B cell (primary cell): Measurements from ENCODE around the gene BLID. TPM values are rescaled to one million over a fixed set of nuclear protein-coding genes. Genes with fewer than 3 reads are reported as not detected.

Source experiments
- ATAC-seq: fragments of 200-7000 bp; cut with Tn5 transposase; one replicate; pipeline ENCODE4 v1.10.0; 2021; ENCODE audit warnings: low read depth, mild to moderate bottlenecking, moderate number of reproducible peaks, moderate library complexity
- CTCF ChIA-PET: fragments of 350-600 bp; sonication (Branson Sonifier 250); formaldehyde crosslinking; loops from one replicate; lab custom pipeline; 2021; ENCODE audit warnings: antibody characterized with exemption, inconsistent platforms; lab: Charles Lee
- POLR2A ChIA-PET: fragments of 350-600 bp; sonication (Branson Sonifier 250); formaldehyde crosslinking; loops from one replicate; lab custom pipeline; 2021; ENCODE audit warnings: antibody characterized with exemption; lab: Charles Lee
- DNase-seq: peaks from one replicate; pipeline ENCODE4 v3.0.0; 2013
- H2AFZ ChIP-seq: 2 replicates; pipeline ENCODE4 v1.6.1; 2012; ENCODE audit warnings: mild to moderate bottlenecking, low read depth, low read length; ENCODE audit not compliant: insufficient read depth, poor library complexity, severe bottlenecking
- H3K27ac ChIP-seq, 2 donors: 1 replicate in 1 of 2; 2 replicates in 1 of 2; pipeline ENCODE4 v1.5.1; 2012 to 2013; ENCODE audit warnings: low read length in 2 of 2, mild to moderate bottlenecking in 2 of 2, moderate library complexity in 1 of 2
- H3K27me3 ChIP-seq, 4 experiments: fragments of 200-600 bp in 1 of 4; sonication (generic) in 1 of 4; replicated peaks in 1 of 4; 1 replicate in 2 of 4; 2 replicates in 2 of 4; pipeline versions ENCODE4 v1.6.1 to v1.7.0; 2013 to 2016; ENCODE audit warnings: low read length in 3 of 4, mild to moderate bottlenecking in 2 of 4, mixed read lengths in 1 of 4, moderate library complexity in 1 of 4; ENCODE audit not compliant: insufficient read depth in 4 of 4, control insufficient read depth in 3 of 4; ENCODE audit errors: control extremely low read depth in 1 of 4
- H3K36me3 ChIP-seq, 2 experiments: replicated peaks in 1 of 2; 1 replicate in 1 of 2; 2 replicates in 1 of 2; pipeline versions ENCODE4 v1.6.1 to v1.7.1; 2013; ENCODE audit warnings: low read length in 1 of 2; ENCODE audit not compliant: insufficient read depth in 2 of 2, control insufficient read depth in 1 of 2; ENCODE audit errors: control extremely low read depth in 1 of 2, extremely low read depth in 1 of 2
- H3K4me1 ChIP-seq, 2 donors: fragments of 200-600 bp in 1 of 2; sonication (generic) in 1 of 2; 1 replicate in 1 of 2; 2 replicates in 1 of 2; pipeline versions ENCODE4 v1.5.1 to v1.6.1; 2013 to 2017; ENCODE audit warnings: low read length in 2 of 2; ENCODE audit not compliant: control insufficient read depth in 2 of 2, insufficient read depth in 2 of 2
- H3K4me2 ChIP-seq: replicated peaks from 2 replicates; pipeline ENCODE3; 2012; ENCODE audit warnings: mild to moderate bottlenecking, low read depth, low read length; ENCODE audit not compliant: poor library complexity, severe bottlenecking
- H3K4me3 ChIP-seq, 5 experiments: fragments of 200-600 bp in 1 of 5; sonication (generic) in 1 of 5; 1 replicate in 3 of 5; 2 replicates in 2 of 5; pipeline versions ENCODE4 v1.5.1 to v1.7.0; 2011 to 2016; ENCODE audit warnings: low read length in 4 of 5, mild to moderate bottlenecking in 4 of 5, low read depth in 2 of 5, control low read depth in 1 of 5, moderate library complexity in 1 of 5; ENCODE audit not compliant: insufficient read depth in 1 of 5; ENCODE audit errors: control extremely low read depth in 1 of 5, extremely low read depth in 1 of 5
- H3K79me2 ChIP-seq: fragments of 200-600 bp; sonication (generic); one replicate; pipeline ENCODE4 v1.6.0; 2016; ENCODE audit warnings: low read length; ENCODE audit not compliant: control insufficient read depth, insufficient read depth
- H3K9ac ChIP-seq: fragments of 200-600 bp; sonication (generic); 2 replicates; pipeline ENCODE4 v1.6.1; 2017; ENCODE audit warnings: mild to moderate bottlenecking, low read length, moderate library complexity
- H3K9me3 ChIP-seq, 3 donors: one replicate each; pipeline versions ENCODE4 v1.6.1 to v1.7.1; 2013; ENCODE audit warnings: low read length in 2 of 3; ENCODE audit not compliant: control insufficient read depth in 2 of 3, insufficient read depth in 1 of 3; ENCODE audit errors: control extremely low read depth in 1 of 3
- H4K20me1 ChIP-seq: 2 replicates; pipeline ENCODE4 v1.6.0; 2012; ENCODE audit warnings: mild to moderate bottlenecking, low read length; ENCODE audit not compliant: insufficient read depth, control insufficient read depth, poor library complexity, severe bottlenecking
- H3K27ac Mint-ChIP-seq: one replicate; pipeline ENCODE4 v1.8.0; 2021; ENCODE audit warnings: mixed read lengths
- H3K27me3 Mint-ChIP-seq: one replicate; pipeline ENCODE4 v1.8.0; 2021; ENCODE audit warnings: mixed read lengths
- H3K4me1 Mint-ChIP-seq: one replicate; pipeline ENCODE4 v1.8.0; 2021; ENCODE audit warnings: mixed read lengths
- H3K4me3 Mint-ChIP-seq: one replicate; pipeline ENCODE4 v1.8.0; 2021; ENCODE audit warnings: mixed read lengths
- H3K9me3 Mint-ChIP-seq: one replicate; pipeline ENCODE4 v1.8.0; 2022; ENCODE audit warnings: mixed read lengths; ENCODE audit not compliant: insufficient read depth
- EZH2 ChIP-seq: IDR thresholded peaks from 2 replicates; pipeline ENCODE4 v1.6.1; 2012; ENCODE audit warnings: borderline replicate concordance, low read depth, mild to moderate bottlenecking, moderate library complexity, low read length; ENCODE audit not compliant: insufficient read depth, poor library complexity, severe bottlenecking
- WGBS: methylation state at CpG from one replicate; pipeline ENCODE4 v1.1.5; 2013; ENCODE audit warnings: missing lambda C conversion rate; ENCODE audit not compliant: insufficient coverage; 5-methylcytosine and 5-hydroxymethylcytosine counted together
- intact Hi-C: fragments of 100-400 bp; cut with micrococcal nuclease; formaldehyde crosslinking; loops from one replicate; pipeline ENCODE4 v1.10.0; 2022
- polyA plus RNA-seq: library from polyadenylated mRNA; depleted of rRNA; stranded (reverse); fragments of >200 nt; gene quantifications from 2 replicates; pipeline ENCODE4 v1.2.3, GENCODE V29; 2012
- total RNA-seq, 2 donors: library from RNA; stranded (reverse); fragments of 120-200 nt in 1 of 2; gene quantifications; 1 replicate in 1 of 2; 2 replicates in 1 of 2; pipeline versions ENCODE4 v1.2.3 to v1.2.4, GENCODE V29; 2013 to 2022
- TF ChIP-seq, protein P1 (sequence below): fragments of 200-600 bp; IDR thresholded peaks from one replicate; pipeline ENCODE4 v1.8.0; 2022; ENCODE audit warnings: antibody characterized with exemption, mild to moderate bottlenecking

BLID gene
- total and polyA plus RNA-seq, 2 donors (not counting 1 experiment from before 2014, with no cell fraction given) = not detected

DNA sequence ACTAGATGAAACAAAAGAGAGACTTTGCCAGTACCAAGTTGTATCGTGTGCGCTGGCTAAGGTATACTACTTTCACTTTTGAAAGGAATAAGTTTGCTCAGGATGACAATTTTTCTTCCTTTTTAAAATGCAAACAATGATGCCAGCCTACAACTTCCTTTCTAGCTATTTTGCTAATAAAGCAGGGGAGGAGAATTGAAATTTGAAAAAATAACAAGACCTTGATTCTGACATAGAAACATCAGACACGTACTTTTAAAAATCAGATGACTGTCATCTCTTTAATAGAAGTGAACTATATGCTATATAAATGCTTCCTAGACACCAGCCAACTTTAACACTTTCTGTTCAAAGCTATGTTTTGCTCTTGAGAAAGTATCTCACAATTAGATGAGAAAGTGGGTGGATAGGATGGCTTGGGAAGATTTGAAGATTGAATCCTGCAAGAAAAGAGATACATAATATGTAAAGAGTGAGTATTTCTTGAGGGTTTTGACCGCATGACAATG lies 41.7 kb upstream of the BLID start:
- H3K4me3 ChIP-seq = peak overlapping the region in 4 of 5 experiments; percentile 19 to 44 (median 29)
- TF ChIP-seq, protein P1, sequence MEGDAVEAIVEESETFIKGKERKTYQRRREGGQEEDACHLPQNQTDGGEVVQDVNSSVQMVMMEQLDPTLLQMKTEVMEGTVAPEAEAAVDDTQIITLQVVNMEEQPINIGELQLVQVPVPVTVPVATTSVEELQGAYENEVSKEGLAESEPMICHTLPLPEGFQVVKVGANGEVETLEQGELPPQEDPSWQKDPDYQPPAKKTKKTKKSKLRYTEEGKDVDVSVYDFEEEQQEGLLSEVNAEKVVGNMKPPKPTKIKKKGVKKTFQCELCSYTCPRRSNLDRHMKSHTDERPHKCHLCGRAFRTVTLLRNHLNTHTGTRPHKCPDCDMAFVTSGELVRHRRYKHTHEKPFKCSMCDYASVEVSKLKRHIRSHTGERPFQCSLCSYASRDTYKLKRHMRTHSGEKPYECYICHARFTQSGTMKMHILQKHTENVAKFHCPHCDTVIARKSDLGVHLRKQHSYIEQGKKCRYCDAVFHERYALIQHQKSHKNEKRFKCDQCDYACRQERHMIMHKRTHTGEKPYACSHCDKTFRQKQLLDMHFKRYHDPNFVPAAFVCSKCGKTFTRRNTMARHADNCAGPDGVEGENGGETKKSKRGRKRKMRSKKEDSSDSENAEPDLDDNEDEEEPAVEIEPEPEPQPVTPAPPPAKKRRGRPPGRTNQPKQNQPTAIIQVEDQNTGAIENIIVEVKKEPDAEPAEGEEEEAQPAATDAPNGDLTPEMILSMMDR = no peak
- no peak for TF ChIP-seq EZH2
- no CpG with 5 or more reads among the region's 4 CpGs for WGBS
- no peaks in the 10 kb centered on the region for H3K9me3 Mint-ChIP-seq
- peaks cover 12% of the 10 kb centered on the region for H3K4me1 Mint-ChIP-seq
- peak overlapping the region; percentile 24 for H3K4me3 Mint-ChIP-seq
- intact Hi-C loops = no loop called here
- peak overlapping the region; percentile 48 for H3K4me2 ChIP-seq
- peak overlapping the region; percentile 54 for H2AFZ ChIP-seq
- peak overlapping the region; percentile 35 for H3K9ac ChIP-seq
- no peak for ATAC-seq
- H3K27ac Mint-ChIP-seq = no peak overlapping the region
- no peak for DNase-seq
- CTCF ChIA-PET = no interaction called here
- H3K27me3 Mint-ChIP-seq = peaks cover 14% of the 10 kb centered on the region
- no peaks in the 10 kb centered on the region for H4K20me1 ChIP-seq
- POLR2A ChIA-PET = no interaction called here
- H3K9me3 ChIP-seq = no peaks in the 10 kb centered on the region
- no peaks in the 10 kb centered on the region for H3K79me2 ChIP-seq
- H3K27me3 ChIP-seq = peaks cover 0 to 4% (median 2%) of the 10 kb centered on the region in 4 experiments
- H3K36me3 ChIP-seq = no peaks in the 10 kb centered on the region
- H3K4me1 ChIP-seq = peaks cover 3% of the 10 kb centered on the region in 2 donors
- no peak overlapping the region for H3K27ac ChIP-seq

DNA sequence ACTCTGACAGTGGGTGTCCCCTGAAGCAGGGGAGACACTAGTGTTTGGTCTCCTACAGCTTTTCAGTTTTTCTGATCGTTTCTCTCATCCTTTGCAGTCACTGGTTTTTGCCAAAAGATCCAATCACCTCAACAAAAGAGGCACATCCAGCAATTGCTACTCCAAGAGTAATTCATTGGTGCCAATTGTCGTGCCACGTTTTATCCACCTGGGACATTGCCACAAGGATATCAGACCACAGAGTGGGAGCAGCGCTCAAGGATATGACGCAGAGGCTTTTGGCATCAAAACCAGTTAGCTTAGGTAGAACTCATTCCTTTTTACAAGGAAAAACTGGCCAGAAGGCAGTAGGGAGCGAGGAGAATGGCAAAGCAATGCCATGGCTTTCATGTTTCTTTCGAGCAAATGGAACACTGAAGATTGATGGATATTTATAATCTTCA lies 40.9 kb upstream of the BLID start:
- WGBS = 93% methylated on average over 5 of the region's 7 CpGs

More for the DNA sequence above, 40.9 kb upstream of the BLID start:
- H3K9me3 Mint-ChIP-seq = no peaks in the 10 kb centered on the region
- Histone ChIP-seq H3K79me2 (no peaks in the 10 kb centered on the region), H3K36me3 (no peaks in the 10 kb centered on the region), H4K20me1 (no peaks in the 10 kb centered on the region), H3K4me1 (peaks cover 3% of the 10 kb centered on the region in 2 donors), H3K4me3 (no peak overlapping the region), H3K27me3 (peaks cover 0 to 4% (median 2%) of the 10 kb centered on the region in 4 experiments), H3K9me3 (no peaks in the 10 kb centered on the region), H3K9ac (no peak overlapping the region), H3K27ac (no peak overlapping the region), H3K4me2 (peak overlapping the region; percentile 48), H2AFZ (peak overlapping the region; percentile 54)
- CTCF ChIA-PET = no interaction called here
- H3K27me3 Mint-ChIP-seq = peaks cover 16% of the 10 kb centered on the region
- peak overlapping the region; percentile 24 for H3K4me3 Mint-ChIP-seq
- ATAC-seq = no peak
- POLR2A ChIA-PET = no interaction called here
- intact Hi-C loops = no loop called here
- H3K27ac Mint-ChIP-seq = no peak overlapping the region
- peaks cover 12% of the 10 kb centered on the region for H3K4me1 Mint-ChIP-seq
- no peak for DNase-seq
- TF ChIP-seq, protein P1 = peak; percentile 7
- no peak for TF ChIP-seq EZH2
